HEK293T (cell line): ENCODE results near the gene FCMR.

Source experiments
- CTCF ChIA-PET: fragments of 350-600 bp; formaldehyde crosslinking; extraction: SDS; loops from one replicate; lab custom pipeline; 2021; ENCODE audit warnings: antibody characterized with exemption, inconsistent platforms; lab: Yijun Ruan, JAX
- POLR2A ChIA-PET: fragments of 350-600 bp; formaldehyde crosslinking; extraction: SDS; loops from one replicate; lab custom pipeline; 2020; ENCODE audit warnings: antibody characterized with exemption, inconsistent platforms; lab: Yijun Ruan, JAX
- DNase-seq: peaks from one replicate; pipeline ENCODE4 v3.0.0; 2012; ENCODE audit warnings: mixed read lengths; ENCODE audit errors: extremely low spot score
- ARNT ChIP-seq: fragments of 450-650 bp; IDR thresholded peaks from 2 replicates; pipeline ENCODE4 v1.6.1; 2017; ENCODE audit warnings: mild to moderate bottlenecking
- BHLHE40 ChIP-seq: fragments of 450-650 bp; IDR thresholded peaks from 2 replicates; pipeline ENCODE4 v1.6.1; 2016; ENCODE audit warnings: mild to moderate bottlenecking, moderate library complexity, borderline replicate concordance
- CTBP1 ChIP-seq: fragments of 450-650 bp; IDR thresholded peaks from 2 replicates; pipeline ENCODE4 v1.6.1; 2016; ENCODE audit warnings: borderline replicate concordance
- ELF4 ChIP-seq: fragments of 450-650 bp; IDR thresholded peaks from 2 replicates; pipeline ENCODE4 v1.6.1; 2017; ENCODE audit warnings: antibody characterized with exemption
- FOXA1 ChIP-seq: fragments of 450-650 bp; IDR thresholded peaks from 2 replicates; pipeline ENCODE4 v1.6.1; 2016; ENCODE audit warnings: mild to moderate bottlenecking
- FOXK2 ChIP-seq: fragments of 450-650 bp; IDR thresholded peaks from 2 replicates; pipeline ENCODE4 v1.6.1; 2016; ENCODE audit warnings: mild to moderate bottlenecking
- FOXM1 ChIP-seq: fragments of 450-650 bp; IDR thresholded peaks from 2 replicates; pipeline ENCODE4 v1.6.1; 2017; ENCODE audit warnings: mild to moderate bottlenecking, borderline replicate concordance
- HDGF ChIP-seq: fragments of 450-650 bp; IDR thresholded peaks from 2 replicates; pipeline ENCODE4 v1.6.1; 2017; ENCODE audit warnings: antibody characterized with exemption, borderline replicate concordance
- L3MBTL2 ChIP-seq: fragments of 450-650 bp; conservative IDR thresholded peaks from 2 replicates; pipeline ENCODE4 v1.6.1; 2016; ENCODE audit warnings: mild to moderate bottlenecking
- LEF1 ChIP-seq: fragments of 450-650 bp; IDR thresholded peaks from 2 replicates; pipeline ENCODE4 v1.6.1; 2017; ENCODE audit warnings: mild to moderate bottlenecking, borderline replicate concordance
- NFRKB ChIP-seq: fragments of 450-650 bp; IDR thresholded peaks from 2 replicates; pipeline ENCODE4 v1.6.1; 2016; ENCODE audit warnings: mild to moderate bottlenecking, moderate library complexity
- PKNOX1 ChIP-seq: fragments of 450-650 bp; IDR thresholded peaks from 2 replicates; pipeline ENCODE4 v1.6.1; 2016
- SP1 ChIP-seq: fragments of 450-650 bp; IDR thresholded peaks from 2 replicates; pipeline ENCODE4 v1.6.1; 2017
- SUZ12 ChIP-seq: fragments of 450-650 bp; IDR thresholded peaks from 2 replicates; pipeline ENCODE4 v1.6.1; 2016; ENCODE audit warnings: mild to moderate bottlenecking
- TARDBP ChIP-seq: fragments of 450-650 bp; IDR thresholded peaks from 2 replicates; pipeline ENCODE4 v1.6.1; 2016
- ZNF384 ChIP-seq: fragments of 450-650 bp; IDR thresholded peaks from 2 replicates; pipeline ENCODE4 v1.6.1; 2016

The FCMR gene

GRCh38 chr1:206875752-206876377 is 45.9 kb downstream of the FCMR start:
- POLR2A ChIA-PET = no interaction called here
- no peak for TF ChIP-seq LEF1
- TF ChIP-seq TARDBP = no peak
- TF ChIP-seq ARNT = no peak
- TF ChIP-seq HDGF = no peak
- no peak for TF ChIP-seq PKNOX1
- TF ChIP-seq L3MBTL2 = no peak
- no peak for TF ChIP-seq FOXA1
- CTCF ChIA-PET = no interaction called here
- DNase-seq = no peak

DNA sequence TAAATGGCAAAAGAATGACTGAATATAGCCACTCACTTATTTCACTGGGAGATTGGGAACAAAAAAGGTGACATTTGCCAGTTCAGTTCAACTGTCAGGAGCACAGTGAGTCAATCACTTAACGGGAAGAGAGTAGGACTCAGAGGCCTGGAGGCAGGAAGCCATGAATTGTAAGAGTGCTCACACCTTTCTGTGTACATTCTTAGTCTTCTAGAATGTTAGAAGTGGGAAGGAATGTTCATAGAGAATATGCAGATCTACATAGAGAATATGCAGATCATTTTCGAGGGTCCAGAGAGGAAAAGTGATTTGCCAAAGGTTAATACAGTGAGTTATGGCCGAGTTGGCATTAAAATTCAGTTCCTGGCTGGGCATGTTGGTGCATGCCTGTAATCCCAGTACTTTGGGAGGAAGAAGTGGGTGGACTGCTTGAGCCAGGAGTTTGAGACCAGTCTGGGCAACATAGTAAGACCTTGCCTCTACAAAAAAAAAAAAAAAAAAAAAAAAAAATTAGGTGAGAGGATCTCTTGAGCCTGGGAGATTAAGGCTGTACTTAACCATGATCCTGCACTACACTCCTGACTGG is 48.0 kb downstream of the FCMR start:
- CTCF ChIA-PET = no interaction called here
- no peak for DNase-seq
- POLR2A ChIA-PET = no interaction called here
- TF ChIP-seq LEF1 = no peak
- no peak for TF ChIP-seq CTBP1
- no peak for TF ChIP-seq FOXA1
- no peak for TF ChIP-seq PKNOX1
- no peak for TF ChIP-seq TARDBP
- no peak for TF ChIP-seq FOXK2
- no peak for TF ChIP-seq NFRKB
- no peak for TF ChIP-seq ELF4
- TF ChIP-seq SP1 = no peak
- no peak for TF ChIP-seq L3MBTL2
- TF ChIP-seq ZNF384 = no peak
- no peak for TF ChIP-seq HDGF

DNA sequence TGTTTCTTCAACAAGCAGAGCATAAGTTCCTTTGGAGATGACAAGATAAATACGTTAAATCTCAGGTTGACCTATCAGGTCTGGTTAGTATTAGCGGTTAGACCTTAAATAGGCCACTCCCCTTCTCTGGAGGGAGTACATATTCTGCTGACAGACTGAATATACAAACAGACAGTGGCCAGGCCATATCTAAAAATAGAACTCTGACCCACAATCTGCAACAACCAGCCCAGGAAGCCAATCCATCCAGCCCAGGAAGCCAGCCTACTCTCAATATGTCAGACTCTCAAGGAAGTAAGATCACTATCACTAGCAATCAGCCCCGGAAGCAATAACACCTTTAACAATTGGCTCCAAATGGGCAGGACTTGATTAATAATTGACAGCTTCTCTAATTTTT is 49.6 kb downstream of the FCMR start:
- ChIA-PET CTCF (no interaction called here), POLR2A (no interaction called here)

DNA sequence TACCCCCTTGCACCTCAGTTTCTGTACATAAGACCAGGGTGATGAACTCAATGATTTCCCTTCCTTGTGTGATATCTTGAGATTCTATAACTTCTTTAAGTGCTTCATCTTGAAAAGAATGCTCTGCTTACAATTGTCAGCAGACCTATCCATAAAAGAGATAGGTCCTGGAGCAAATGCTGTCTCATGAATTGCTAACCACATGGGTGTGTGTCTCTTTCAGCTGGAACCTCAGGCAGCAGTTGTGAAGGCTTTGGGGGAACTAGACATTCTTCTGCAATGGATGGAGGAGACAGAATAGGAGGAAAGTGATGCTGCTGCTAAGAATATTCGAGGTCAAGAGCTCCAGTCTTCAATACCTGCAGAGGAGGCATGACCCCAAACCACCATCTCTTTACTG is 53.5 kb downstream of the FCMR start:
- CTCF ChIA-PET = no interaction called here
- TF ChIP-seq FOXM1 (no peak), TARDBP (no peak), LEF1 (no peak), CTBP1 (no peak), L3MBTL2 (no peak), FOXK2 (no peak), ARNT (no peak), ZNF384 (no peak)
- no peak for DNase-seq
- POLR2A ChIA-PET = no interaction called here

More for the DNA sequence above, 49.6 kb downstream of the FCMR start:
- no peak for TF ChIP-seq FOXA1
- TF ChIP-seq HDGF = no peak
- no peak for TF ChIP-seq L3MBTL2
- TF ChIP-seq TARDBP = no peak
- DNase-seq = no peak

- ChIA-PET POLR2A (no interaction called here), CTCF (no interaction called here)
- DNase-seq = no peak
- TF ChIP-seq ELF4 (no peak), PKNOX1 (no peak), LEF1 (no peak), CTBP1 (no peak), FOXM1 (no peak), L3MBTL2 (no peak), ARNT (no peak), ZNF384 (no peak), SUZ12 (no peak), SP1 (no peak), BHLHE40 (no peak)
These were observed 54.0 kb downstream of the FCMR start for GRCh38 chr1:206867716-206868115.

DNA sequence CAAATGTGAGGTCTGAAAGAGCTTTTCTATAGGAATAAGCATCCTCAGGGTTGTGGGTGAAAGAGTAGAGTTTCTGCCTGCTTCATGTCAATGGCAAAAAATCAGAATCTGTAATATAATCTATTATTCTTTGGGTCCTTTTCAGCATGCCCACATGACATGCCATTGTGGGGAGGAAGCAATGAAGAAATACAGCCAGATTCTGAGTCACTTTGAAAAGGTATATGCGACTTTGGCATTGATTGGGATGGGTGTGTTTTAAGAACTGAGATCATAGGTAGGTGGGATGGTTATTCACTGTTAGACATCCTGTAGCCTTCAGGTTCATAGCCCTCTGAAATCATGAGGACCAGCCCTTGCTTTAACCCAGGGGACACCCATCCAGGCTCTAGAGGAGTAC is 54.5 kb downstream of the FCMR start:
- no peak for DNase-seq
- POLR2A ChIA-PET = no interaction called here
- no peak for TF ChIP-seq ELF4
- no peak for TF ChIP-seq ZNF384
- no peak for TF ChIP-seq FOXM1
- TF ChIP-seq TARDBP = no peak
- TF ChIP-seq CTBP1 = no peak
- no peak for TF ChIP-seq HDGF
- no peak for TF ChIP-seq ARNT
- TF ChIP-seq L3MBTL2 = no peak
- TF ChIP-seq SUZ12 = no peak
- no peak for TF ChIP-seq FOXA1
- TF ChIP-seq PKNOX1 = no peak
- no peak for TF ChIP-seq LEF1
- no peak for TF ChIP-seq BHLHE40
- TF ChIP-seq SP1 = no peak
- TF ChIP-seq FOXK2 = no peak
- no peak for TF ChIP-seq NFRKB
- CTCF ChIA-PET = no interaction called here
